Renal cortical epithelial cell (primary cell): ENCODE data around the gene NLRP12. TPM values are rescaled to one million over a fixed set of nuclear protein-coding genes. Genes with fewer than 3 reads are reported as not detected.
"Not testable (repeated sequence)": the region's sequence is repeated elsewhere in the genome, so short reads cannot be mapped to it uniquely, and the experiment has no call there.

ENCODE experiments used
- DNase-seq: peaks from one replicate; pipeline ENCODE4 v3.0.0-alpha.2; 2011; ENCODE audit warnings: low read depth
- total RNA-seq: library from RNA; depleted of rRNA; stranded (reverse); fragments of >200 nt; gene quantifications from 2 replicates; pipeline ENCODE4 v1.2.3, GENCODE V29; 2014

Gene NLRP12
- 0.05 TPM in 1 of 2 replicates, not detected in the other for total RNA-seq

GRCh38 chr19:53824134-53824611, at the start of gene NLRP12:
Gene NLRP12 (minus strand): TSS chr19:53824314. CDS start chr19:53824174, 140 bp downstream.
- DNase-seq = no peak

- DNase-seq = no peak
Observed at GRCh38 chr19:53872762-53873161, 48.6 kb upstream of the NLRP12 start.

- no peak for DNase-seq
Observed at GRCh38 chr19:53871454-53871853, 47.3 kb upstream of the NLRP12 start.

DNA sequence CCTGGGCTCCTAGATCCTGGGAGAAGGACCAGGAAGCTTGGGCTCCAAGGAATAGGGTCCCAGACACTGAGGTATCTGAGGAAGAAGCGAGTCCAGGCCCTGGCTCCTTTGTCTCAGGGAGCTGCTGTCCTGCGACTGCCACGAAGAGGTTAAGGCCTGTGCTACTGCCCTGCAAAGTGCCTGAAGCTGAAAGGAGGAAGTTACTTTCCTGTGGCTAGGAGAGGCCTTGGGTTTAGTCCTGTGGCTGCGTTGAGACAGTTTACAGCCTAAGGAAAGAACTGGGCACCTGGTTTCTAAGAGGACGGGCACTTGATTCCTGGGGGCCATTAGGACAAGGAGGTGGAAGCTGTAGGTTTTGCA, 46.4 kb upstream of the NLRP12 start:
- no peak for DNase-seq

DNA sequence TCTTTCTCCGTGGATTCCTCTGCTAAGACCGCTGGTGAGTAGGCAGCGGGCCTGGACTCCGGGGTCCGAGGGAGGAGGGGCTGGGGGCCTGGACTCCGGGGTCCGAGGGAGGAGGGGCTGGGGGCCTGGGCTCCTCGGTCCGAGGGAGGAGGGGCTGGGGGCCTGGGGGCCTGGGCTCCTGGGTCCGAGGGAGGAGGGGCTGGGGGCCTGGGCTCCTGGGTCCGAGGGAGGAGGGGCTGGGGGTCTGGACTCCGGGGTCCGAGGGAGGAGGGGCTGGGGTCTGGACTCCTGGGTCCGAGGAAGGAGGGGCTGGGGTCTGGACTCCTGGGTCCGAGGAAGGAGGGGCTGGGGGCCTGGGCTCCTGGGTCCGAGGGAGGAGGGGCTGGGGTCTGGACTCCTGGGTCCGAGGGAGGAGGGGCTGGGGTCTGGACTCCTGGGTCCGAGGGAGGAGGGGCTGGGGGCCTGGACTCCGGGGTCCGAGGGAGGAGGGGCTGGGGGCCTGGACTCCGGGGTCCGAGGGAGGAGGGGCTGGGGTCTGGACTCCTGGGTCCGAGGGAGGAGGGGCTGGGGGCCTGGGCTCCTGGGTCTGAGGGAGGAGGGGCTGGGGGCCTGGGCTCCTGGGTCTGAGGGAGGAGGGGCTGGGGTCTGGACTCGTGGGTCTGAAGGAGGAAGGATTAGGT, 45.8 kb upstream of the NLRP12 start:
- not testable (repeated sequence) for DNase-seq

GRCh38 chr19:53868892-53869804, 45.0 kb upstream of the NLRP12 start:
- peak; percentile 65 for DNase-seq

DNA sequence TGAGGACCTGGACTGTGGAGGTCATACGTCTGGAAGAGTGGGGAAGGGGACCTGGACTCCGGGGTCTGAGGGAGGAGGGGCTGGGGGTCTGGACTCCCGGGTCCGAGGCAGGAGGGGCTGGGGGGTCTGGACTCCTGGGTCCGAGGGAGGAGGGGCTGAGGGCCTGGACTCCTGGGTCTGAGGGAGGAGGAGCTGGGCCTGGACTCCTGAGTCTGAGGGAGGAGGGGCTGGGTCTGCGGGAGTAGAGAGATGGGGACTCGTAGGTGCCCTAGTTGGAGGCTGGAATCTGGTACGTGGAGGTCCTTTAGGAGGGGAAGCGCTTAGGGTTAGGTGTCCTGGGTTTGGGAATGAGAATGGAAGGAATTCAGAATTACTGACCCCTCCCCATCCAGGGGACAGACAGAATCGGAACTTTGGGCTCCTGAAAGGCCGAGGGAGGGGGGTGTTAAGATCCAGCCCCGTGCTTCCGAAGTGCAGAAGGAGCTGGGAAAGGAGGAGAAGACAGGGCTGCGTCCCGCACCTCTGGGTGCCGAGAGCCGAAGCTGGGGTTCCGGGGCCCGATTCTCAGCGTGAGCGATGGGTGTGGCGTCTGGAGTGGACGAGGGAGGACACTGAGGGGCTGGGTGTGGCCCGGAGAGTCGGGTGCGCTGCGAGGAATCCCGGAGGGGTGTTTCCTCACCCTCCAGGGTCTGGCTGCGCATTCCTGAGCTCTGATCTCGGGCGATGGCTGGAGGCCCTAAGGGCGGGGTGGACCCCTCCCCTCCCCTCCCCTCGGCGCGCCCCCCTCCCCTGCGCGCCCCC, 44.2 kb upstream of the NLRP12 start:
- no peak for DNase-seq

GRCh38 chr19:53867225-53868090, 43.3 kb upstream of the NLRP12 start, which contains the start of gene MYADM:
Gene MYADM (plus strand): TSS chr19:53867883. CDS start chr19:53873530, 5,647 bp downstream.
- peak; percentile 95 for DNase-seq

DNA sequence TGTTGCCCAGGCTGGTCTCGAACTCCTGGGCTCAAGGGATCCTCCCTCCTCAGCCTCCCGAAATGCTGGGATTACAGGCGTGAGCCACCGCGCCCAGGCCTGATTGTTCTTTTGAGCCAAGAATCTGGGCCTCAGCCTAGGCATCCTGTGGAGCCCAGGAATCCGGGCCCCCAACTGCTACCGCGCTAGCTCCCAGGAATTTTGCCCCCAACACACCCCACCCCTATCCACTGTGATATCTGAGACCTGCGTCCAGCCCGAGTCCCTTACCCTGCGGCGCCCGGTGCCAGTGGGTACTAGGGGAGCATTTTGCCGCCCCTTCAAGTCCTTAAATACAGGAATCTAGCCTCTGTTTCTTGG, 42.7 kb upstream of the NLRP12 start:
- DNase-seq = no peak

GRCh38 chr19:53865918-53866864, 42.1 kb upstream of the NLRP12 start:
- DNase-seq = no peak

DNA sequence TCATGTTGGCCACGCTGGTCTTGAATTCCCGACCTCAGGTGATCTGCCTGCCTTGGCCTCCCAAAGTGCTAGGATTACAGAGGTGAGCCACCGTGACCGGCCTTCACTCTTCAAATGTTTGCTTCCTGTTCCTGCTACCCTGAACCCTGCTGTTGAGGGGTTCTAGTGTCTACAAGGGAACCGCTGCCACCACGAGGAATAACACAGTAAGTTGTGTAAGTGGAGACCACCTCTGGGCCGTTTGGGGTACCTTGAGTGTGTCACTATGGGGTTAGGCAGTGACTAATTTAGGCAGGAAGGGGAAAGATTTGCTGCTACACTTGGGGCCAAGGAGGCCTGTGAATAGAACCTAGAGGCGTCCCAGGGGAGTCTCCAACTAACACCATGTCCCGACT, 41.4 kb upstream of the NLRP12 start:
- DNase-seq = no peak

DNA sequence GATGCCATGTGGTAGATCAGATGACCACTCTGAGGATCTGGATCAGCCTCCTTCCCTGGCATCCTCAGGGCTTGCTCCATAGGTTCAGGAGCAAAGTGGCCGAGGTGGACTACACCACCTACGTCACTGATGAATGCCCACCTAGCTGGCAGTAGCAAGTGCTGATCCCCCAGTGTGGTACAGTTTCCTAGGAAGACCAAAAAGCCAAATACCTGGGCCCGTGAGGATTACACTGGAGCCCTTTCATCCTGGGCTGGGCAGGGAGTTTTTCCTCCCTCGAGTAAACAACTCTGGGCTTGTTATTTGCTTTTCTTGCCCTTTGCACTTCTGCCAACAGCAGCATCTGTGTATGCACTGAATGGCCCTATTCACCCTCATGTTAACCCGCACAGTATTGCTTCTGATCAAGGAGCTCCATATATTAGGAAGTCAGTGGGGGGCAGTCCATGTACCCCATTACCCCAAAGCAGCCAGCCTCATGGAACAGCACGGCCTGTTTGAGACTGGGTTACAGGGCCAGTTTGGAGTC, 40.3 kb upstream of the NLRP12 start:
- no peak for DNase-seq

GRCh38 chr19:53853707-53854106, 29.6 kb upstream of the NLRP12 start:
- no peak for DNase-seq

DNA sequence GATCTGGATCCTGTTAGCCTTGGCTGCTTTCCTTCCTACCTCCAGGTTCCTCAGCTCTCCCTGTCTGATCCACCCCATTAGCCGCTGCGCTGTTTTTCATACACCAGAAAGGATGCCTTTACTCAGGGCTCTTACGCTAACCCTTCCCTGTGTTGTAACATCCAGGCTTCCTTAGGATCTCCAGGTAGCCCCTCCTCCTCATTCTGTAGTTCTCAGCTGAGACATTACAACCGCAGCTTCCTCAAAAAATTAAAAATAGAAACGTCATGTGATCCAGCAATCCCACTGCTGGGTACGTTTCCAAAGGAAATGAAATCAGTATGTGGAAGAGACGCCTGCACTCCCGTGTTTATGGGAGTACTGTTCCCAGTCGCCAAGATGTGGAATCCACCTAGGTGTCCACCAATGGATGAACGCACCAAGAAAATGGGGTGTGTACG, 25.1 kb upstream of the NLRP12 start:
- no peak for DNase-seq

GRCh38 chr19:53847555-53847954, 23.4 kb upstream of the NLRP12 start:
- DNase-seq = no peak

- DNase-seq = no peak
Observed at GRCh38 chr19:53844849-53845246, 20.7 kb upstream of the NLRP12 start.

GRCh38 chr19:53840914-53841313, 16.8 kb upstream of the NLRP12 start:
- peak; percentile 56 for DNase-seq

DNA sequence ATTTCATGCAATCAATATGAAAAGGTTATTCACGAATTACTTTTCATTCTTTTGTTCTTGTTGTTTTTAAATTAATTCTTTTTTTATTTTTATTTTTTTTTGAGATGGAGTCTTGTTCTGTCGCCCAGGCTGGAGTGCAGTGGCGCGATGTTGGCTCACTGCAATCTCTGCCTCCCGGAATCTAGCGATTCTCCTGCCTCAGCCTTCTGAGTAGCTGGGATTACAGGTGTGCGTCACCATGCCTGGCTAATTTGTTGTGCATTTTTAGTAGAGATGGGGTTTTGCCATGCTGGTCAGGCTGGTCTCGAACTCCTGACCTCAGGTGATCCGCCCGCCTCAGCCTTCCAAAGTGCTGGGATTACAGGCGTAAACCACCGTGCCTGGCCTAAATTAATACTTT, 16.1 kb upstream of the NLRP12 start:
- DNase-seq = not testable (repeated sequence)

GRCh38 chr19:53838446-53838845, 14.3 kb upstream of the NLRP12 start:
- DNase-seq = not testable (repeated sequence)

DNA sequence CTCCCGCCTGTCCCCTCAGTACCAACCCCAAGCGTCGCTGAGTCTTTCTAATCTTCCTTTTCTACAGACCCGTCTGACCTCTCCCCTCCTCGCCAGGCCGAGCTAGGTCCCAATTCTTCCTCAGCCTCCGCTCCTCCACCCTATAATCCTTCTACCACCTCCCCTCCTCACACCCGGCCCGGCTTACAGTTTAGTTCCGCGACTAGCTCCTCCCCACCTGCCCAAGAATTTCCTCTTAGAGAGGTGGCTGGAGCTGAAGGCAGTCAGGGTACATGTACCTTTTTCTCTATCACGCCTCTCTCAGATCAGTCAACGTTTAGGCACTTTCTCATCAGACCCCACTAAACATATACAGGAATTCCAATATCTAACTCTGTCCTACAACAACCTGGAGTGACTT, 8.7 kb upstream of the NLRP12 start:
- not testable (repeated sequence) for DNase-seq
